ENCODE data around the gene NTN4.

GRCh38 chr12:95681210-95681765, 109.3 kb downstream of the NTN4 start:
- TF ChIP-seq POLR2AphosphoS5 (IDR thresholded peaks at IDR 0.05; ENCODE audit: low read depth, low read length) (no peak), FOXP2 (optimal IDR thresholded peaks at IDR 0.05; ENCODE audit: borderline replicate concordance, extremely low read depth, extremely low read length, insufficient read depth) (no peak), TAF1 (IDR thresholded peaks at IDR 0.05; ENCODE audit: borderline replicate concordance, insufficient read depth, low read length) (no peak), REST (IDR thresholded peaks at IDR 0.05; ENCODE audit: insufficient read depth in 1 of 2, low read depth in 2 of 2, low read length in 2 of 2) (no peak)

All from PFSK-1 (cell line).